ENCODE results near the gene TRPM5.

TRPM5 gene

GRCh38 chr11:2436013-2436520 lies 8.2 kb downstream of the TRPM5 start:
- DNase-seq (ENCODE audit: low spot score), result no peak

- no peak for DNase-seq (ENCODE audit: low spot score)
These were observed 8.9 kb downstream of the TRPM5 start for GRCh38 chr11:2435288-2436012.

GRCh38 chr11:2434506-2435255 lies 9.6 kb downstream of the TRPM5 start:
- no peak for DNase-seq (ENCODE audit: low spot score)

- DNase-seq (ENCODE audit: low spot score), result no peak
These were observed 10.3 kb downstream of the TRPM5 start for GRCh38 chr11:2434008-2434407.

- DNase-seq (ENCODE audit: low spot score), result no peak
These were observed 11.0 kb downstream of the TRPM5 start for GRCh38 chr11:2433106-2433925.

GRCh38 chr11:2432628-2433071 lies 11.7 kb downstream of the TRPM5 start:
- DNase-seq (ENCODE audit: low spot score), result no peak

- DNase-seq (ENCODE audit: low spot score), result no peak
These were observed 12.1 kb downstream of the TRPM5 start for GRCh38 chr11:2432171-2432621.

GRCh38 chr11:2431395-2431794 lies 12.9 kb downstream of the TRPM5 start:
- DNase-seq (ENCODE audit: low spot score), result no peak

GRCh38 chr11:2428322-2428795 lies 16.0 kb downstream of the TRPM5 start:
- DNase-seq (ENCODE audit: low spot score), result peak; percentile 85

- DNase-seq (ENCODE audit: low spot score), result no peak
These were observed 16.5 kb downstream of the TRPM5 start for GRCh38 chr11:2427721-2428321.

GRCh38 chr11:2426826-2427521 lies 17.3 kb downstream of the TRPM5 start:
- DNase-seq (ENCODE audit: low spot score), result no peak

GRCh38 chr11:2426221-2426620 lies 18.1 kb downstream of the TRPM5 start:
- DNase-seq (ENCODE audit: low spot score), result no peak

- DNase-seq (ENCODE audit: low spot score), result no peak
These were observed 18.8 kb downstream of the TRPM5 start for GRCh38 chr11:2425506-2425905.

GRCh38 chr11:2424811-2425495 lies 19.4 kb downstream of the TRPM5 start:
- no peak for DNase-seq (ENCODE audit: low spot score)

- no peak for DNase-seq (ENCODE audit: low spot score)
These were observed 20.9 kb downstream of the TRPM5 start for GRCh38 chr11:2423157-2424025.

GRCh38 chr11:2422461-2423156 lies 21.7 kb downstream of the TRPM5 start:
- DNase-seq (ENCODE audit: low spot score), result no peak

GRCh38 chr11:2421996-2422395 lies 22.3 kb downstream of the TRPM5 start:
- no peak for DNase-seq (ENCODE audit: low spot score)

GRCh38 chr11:2421226-2421994 lies 22.9 kb downstream of the TRPM5 start:
- DNase-seq (ENCODE audit: low spot score), result no peak

All from NAMALWA (cell line).